ENCODE results near the gene TSPAN9.

Gene TSPAN9

GRCh38 chr12:3076730-3077571 lies at the start of gene TSPAN9:
Gene TSPAN9 (plus strand): TSS chr12:3077379. CDS start chr12:3201194, 123,815 bp downstream.
- peak; percentile 41 to 82 (median 80) for DNase-seq

- no peak for DNase-seq
These were observed 49.1 kb upstream of the TSPAN9 start for GRCh38 chr12:3028108-3028507.

GRCh38 chr12:3030821-3031429 lies 46.3 kb upstream of the TSPAN9 start:
- DNase-seq: no peak

- no peak for DNase-seq
These were observed 45.0 kb upstream of the TSPAN9 start for GRCh38 chr12:3032161-3032560.

- DNase-seq: no peak
These were observed 44.2 kb upstream of the TSPAN9 start for GRCh38 chr12:3032770-3033538.

GRCh38 chr12:3033539-3033867 lies 43.7 kb upstream of the TSPAN9 start:
- no peak for DNase-seq

- peak; percentile 23 to 80 (median 61) for DNase-seq
These were observed 43.0 kb upstream of the TSPAN9 start for GRCh38 chr12:3034067-3034750.

- no peak for DNase-seq
These were observed 42.0 kb upstream of the TSPAN9 start for GRCh38 chr12:3035171-3035570.

GRCh38 chr12:3035815-3036702 lies 41.1 kb upstream of the TSPAN9 start:
- DNase-seq: peak in 1 of 3 experiments; percentile 31

GRCh38 chr12:3036901-3037600 lies 40.1 kb upstream of the TSPAN9 start:
- DNase-seq: no peak

- no peak for DNase-seq
These were observed 39.0 kb upstream of the TSPAN9 start for GRCh38 chr12:3038166-3038565.

GRCh38 chr12:3038926-3039510 lies 38.2 kb upstream of the TSPAN9 start:
- DNase-seq: no peak

- no peak for DNase-seq
These were observed 37.0 kb upstream of the TSPAN9 start for GRCh38 chr12:3040026-3040656.

- DNase-seq: no peak
These were observed 36.3 kb upstream of the TSPAN9 start for GRCh38 chr12:3040663-3041544.

GRCh38 chr12:3041558-3042164 lies 35.5 kb upstream of the TSPAN9 start:
- peak; percentile 77 to 90 (median 79) for DNase-seq

GRCh38 chr12:3042394-3042793 lies 34.8 kb upstream of the TSPAN9 start:
- DNase-seq: peak; percentile 17 to 63 (median 22)

- DNase-seq: no peak
These were observed 34.4 kb upstream of the TSPAN9 start for GRCh38 chr12:3042826-3043225.

- DNase-seq: no peak
These were observed 33.8 kb upstream of the TSPAN9 start for GRCh38 chr12:3043406-3043805.

- no peak for DNase-seq
These were observed 33.0 kb upstream of the TSPAN9 start for GRCh38 chr12:3044141-3044630.
